H1 (cell line): ENCODE data around the gene RBM41. TPM values are rescaled to one million over a fixed set of nuclear protein-coding genes. Genes with fewer than 3 reads are reported as not detected.

Experiments
- RXRA ChIP-seq: IDR thresholded peaks from 2 replicates; pipeline ENCODE4 v1.6.1; 2011; ENCODE audit warnings: low read depth, mild to moderate bottlenecking, low read length, moderate library complexity; ENCODE audit not compliant: insufficient read depth
- TAF1 ChIP-seq: IDR thresholded peaks from 2 replicates; pipeline ENCODE4 v1.6.1; 2011; ENCODE audit warnings: mild to moderate bottlenecking, low read depth, low read length
- polyA plus RNA-seq, 7 experiments: library from polyadenylated mRNA; depleted of rRNA in 3 of 7; stranded (reverse) in 5 of 7; unstranded in 2 of 7; fragments of >200 nt in 5 of 7; fragments of 200-250 nt in 2 of 7; gene quantifications; 1 replicate in 5 of 7; 2 replicates in 1 of 7; 4 replicates in 1 of 7; pipeline versions ENCODE4 v1.2.1 to v1.2.3, GENCODE V29; 2011 to 2013; ENCODE audit warnings: missing spikeins in 2 of 7, mixed read lengths in 2 of 7
- total RNA-seq: library from RNA; stranded (reverse); fragmentation: NEBNext Ultra II Directional; extraction: Animal tissue kit (Norgen Biotek cat#: 25700); gene quantifications from 2 replicates; pipeline ENCODE4 v1.2.1, GENCODE V29; 2021

RBM41 gene
- total and polyA plus RNA-seq, 2 of the 8 experiments (the other 6 are each of a cell fraction or from before 2014, with no cell fraction given) = 2.6 to 26.4 TPM

- TF ChIP-seq RXRA = no peak
- TF ChIP-seq TAF1 = no peak
- TF ChIP-seq, all 59 proteins: peak for 0
Measured at GRCh38 chrX:107135965-107136307, 17.3 kb upstream of the RBM41 start (continued).
